ENCODE measurements around the gene SNX21.
"Not testable (repeated sequence)": the region's sequence is repeated elsewhere in the genome, so short reads cannot be mapped to it uniquely, and the experiment has no call there.

Gene SNX21

GRCh38 chr20:45833030-45833882 is at the start of gene SNX21:
SNX21 (plus strand) TSS chr20:45833799; CDS start chr20:45833920, 121 bp downstream.
- peak; percentile 76 to 88 for DNase-seq

- DNase-seq: no peak
Measured at GRCh38 chr20:45788351-45788750, 45.2 kb upstream of the SNX21 start.

GRCh38 chr20:45792317-45793118 is 41.1 kb upstream of the SNX21 start:
- DNase-seq: no peak

- no peak for DNase-seq
Measured at GRCh38 chr20:45796337-45797065, 37.1 kb upstream of the SNX21 start.

GRCh38 chr20:45797510-45797909 is 36.1 kb upstream of the SNX21 start:
- DNase-seq: not testable (repeated sequence)

- not testable (repeated sequence) for DNase-seq
Measured at GRCh38 chr20:45797955-45798354, 35.6 kb upstream of the SNX21 start.

- peak in 1 of 2 experiments; percentile 51 for DNase-seq
Measured at GRCh38 chr20:45798935-45799642, 34.5 kb upstream of the SNX21 start.

GRCh38 chr20:45801851-45802250 is 31.7 kb upstream of the SNX21 start:
- no peak for DNase-seq

- DNase-seq: no peak
Measured at GRCh38 chr20:45810191-45810970, 23.2 kb upstream of the SNX21 start.

GRCh38 chr20:45812157-45813005 is 21.2 kb upstream of the SNX21 start, which contains the start of gene UBE2C:
UBE2C (plus strand) TSS chr20:45812644; CDS start chr20:45812696, 52 bp downstream.
- DNase-seq: peak; percentile 98 to 99

GRCh38 chr20:45813006-45813340 is 20.6 kb upstream of the SNX21 start:
- no peak for DNase-seq

GRCh38 chr20:45813489-45813888 is 20.1 kb upstream of the SNX21 start:
- DNase-seq: no peak

- no peak for DNase-seq
Measured at GRCh38 chr20:45814314-45814713, 19.3 kb upstream of the SNX21 start.

GRCh38 chr20:45816951-45817350 is 16.6 kb upstream of the SNX21 start:
- no peak for DNase-seq

- DNase-seq: peak in 1 of 2 experiments; percentile 51
Measured at GRCh38 chr20:45817376-45818194, 16.0 kb upstream of the SNX21 start.

GRCh38 chr20:45818239-45818638 is 15.4 kb upstream of the SNX21 start:
- no peak for DNase-seq

GRCh38 chr20:45819466-45819865 is 14.1 kb upstream of the SNX21 start:
- DNase-seq: no peak

GRCh38 chr20:45821947-45822346 is 11.7 kb upstream of the SNX21 start:
- no peak for DNase-seq

- DNase-seq: no peak
Measured at GRCh38 chr20:45822857-45823256, 10.7 kb upstream of the SNX21 start.

All from SW 1271 (cell line).